ENCODE measurements around the gene IQSEC3. TPM values are rescaled to one million over a fixed set of nuclear protein-coding genes. Genes with fewer than 3 reads are reported as not detected.

The IQSEC3 gene
- total and polyA plus RNA-seq, 10 of the 15 experiments (the other 5 are each of a cell fraction or from before 2014, with no cell fraction given), result not detected

DNA sequence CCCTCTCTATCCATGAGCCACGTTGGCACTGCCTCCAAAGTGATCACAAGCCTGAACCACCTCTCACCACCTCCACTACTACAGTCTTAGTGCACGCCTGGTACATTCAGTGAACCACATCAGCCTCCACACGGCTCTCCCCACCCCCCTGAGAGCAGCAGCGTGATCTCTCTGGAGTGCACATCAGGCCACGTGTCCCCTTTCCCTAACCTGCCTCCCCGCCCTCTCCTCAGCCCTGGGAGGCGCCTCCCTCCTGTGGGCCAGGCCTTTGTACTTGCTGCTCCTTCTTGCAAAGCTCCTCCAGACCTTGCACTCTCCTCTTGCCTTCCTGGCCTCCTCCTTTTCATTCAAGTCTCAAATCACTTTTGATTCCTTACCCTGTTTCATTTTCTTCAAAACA is 97.6 kb downstream of the IQSEC3 start (continued):
- no peak for TF ChIP-seq ETV6 (conservative IDR thresholded peaks at IDR 0.05 in 1 of 2, IDR thresholded peaks at IDR 0.05 in 1 of 2; ENCODE audit: borderline replicate concordance in 1 of 2, low read depth in 1 of 2)

DNA sequence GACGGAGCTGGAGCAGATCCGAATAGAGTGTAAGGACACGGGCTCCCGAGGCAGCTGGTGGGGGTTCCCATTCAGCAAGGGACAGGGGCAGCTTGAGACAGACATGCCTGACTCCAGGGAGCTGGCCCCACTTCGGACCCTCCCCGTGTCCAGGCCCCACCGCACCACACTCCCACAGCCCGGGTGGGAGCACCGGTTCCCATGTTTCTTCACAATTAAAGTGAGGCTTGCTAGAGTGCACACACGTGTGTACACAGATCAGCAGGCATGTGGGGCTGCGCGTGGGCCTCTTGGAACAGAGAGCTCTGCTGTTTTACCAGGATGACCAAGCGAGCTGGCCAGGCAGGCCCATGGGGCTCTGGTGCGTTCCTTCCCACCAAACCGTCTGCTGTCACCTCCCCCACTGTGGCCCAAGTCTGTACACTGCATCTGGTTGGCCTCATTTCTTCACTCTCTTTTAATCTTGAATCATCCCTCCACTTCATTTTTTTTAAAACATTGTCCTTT is 99.3 kb downstream of the IQSEC3 start:
- Histone ChIP-seq H3K36me3 (ENCODE audit: control insufficient read depth in 2 of 2, insufficient read depth in 2 of 2, low read length in 1 of 2) (no peaks in the 10 kb centered on the region), H3K4me1 (ENCODE audit: control insufficient read depth, insufficient read depth, low read length) (peaks cover 8% of the 10 kb centered on the region), H3K27me3 (replicated peaks in 1 of 2; ENCODE audit: control insufficient read depth in 2 of 2, insufficient read depth in 2 of 2, low read length in 1 of 2) (no peaks in the 10 kb centered on the region; a peak in 2 of 4 replicates), H4K20me1 (ENCODE audit: control insufficient read depth, insufficient read depth) (no peaks in the 10 kb centered on the region), H2AFZ (ENCODE audit: control insufficient read depth, low read depth, low read length) (no peak overlapping the region), H3K4me2 (ENCODE audit: control insufficient read depth, insufficient read depth) (no peak overlapping the region), H3K79me2 (ENCODE audit: control insufficient read depth, insufficient read depth, low read length) (no peaks in the 10 kb centered on the region), H3K9me3 (replicated peaks; ENCODE audit: control insufficient read depth, insufficient read depth, low read length) (no peaks in the 10 kb centered on the region), H3K27ac (ENCODE audit: control insufficient read depth, insufficient read depth) (no peak overlapping the region), H3K9ac (ENCODE audit: control insufficient read depth, insufficient read depth, low read length) (no peak overlapping the region), H3K4me3 (no peak overlapping the region)
- TF ChIP-seq CBFB (IDR thresholded peaks at IDR 0.05; ENCODE audit: low read depth), result no peak
- 62% methylated on average over 12 of the region's 15 CpGs for WGBS (ENCODE audit: insufficient coverage, insufficient replicate concordance, low lambda C conversion rate, missing lambda C conversion rate)
- CTCF ChIA-PET, result interaction anchor here (2.6 kb wide), 1 partner anchor 13 kb away, joined by 6 read pairs; no protein-coding TSS in a partner anchor
- POLR2A ChIA-PET, result no interaction called here
- FAIRE-seq, result no peak
- DNase-seq (ENCODE audit: low read depth, low spot score), result no peak
- RAD21 ChIA-PET (ENCODE audit: unreplicated experiment), result no interaction called here
- in situ Hi-C loops (cut with MboI), result no loop called here
- no peak for ATAC-seq
- no TSS peak for BruUV-seq (replicated peaks)
- intact Hi-C loops (cut with micrococcal nuclease; ENCODE audit: unreplicated experiment), result no loop called here
- SMC1A ChIA-PET (ENCODE audit: uncharacterized antibody, unreplicated experiment), result no interaction called here

DNA sequence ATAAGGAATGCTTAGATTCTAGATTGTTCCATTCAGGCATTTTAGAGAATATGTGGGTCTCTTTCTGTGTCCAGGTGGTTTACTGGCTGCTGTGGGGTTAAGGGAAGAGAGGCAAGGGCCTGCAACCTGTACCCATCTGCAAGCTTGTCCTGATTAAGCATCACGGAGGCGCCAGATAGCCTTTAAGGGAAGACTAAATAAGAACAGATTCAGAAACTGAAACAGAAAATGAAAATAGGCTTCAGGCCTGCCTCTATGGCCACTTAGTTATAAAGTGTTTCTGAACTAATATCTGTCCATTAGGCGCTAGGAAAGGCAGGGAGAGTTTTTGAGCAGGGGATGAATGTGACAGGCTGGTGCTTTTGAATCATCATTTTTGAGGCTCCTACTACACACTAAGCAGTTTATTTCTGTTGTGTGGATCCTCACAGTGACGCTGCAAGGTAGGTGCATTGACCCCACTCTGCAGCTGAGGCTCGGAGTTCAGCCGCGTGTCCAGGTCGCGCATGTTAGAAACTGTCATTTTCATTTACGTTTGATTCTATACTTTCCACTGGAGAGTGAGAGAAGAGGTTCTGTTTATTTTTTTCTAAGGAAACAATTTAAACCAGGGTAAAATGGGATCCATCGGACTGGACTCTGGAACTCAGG is 100.0 kb downstream of the IQSEC3 start:
- Histone ChIP-seq H4K20me1 (ENCODE audit: control insufficient read depth, insufficient read depth) (no peaks in the 10 kb centered on the region), H3K36me3 (ENCODE audit: control insufficient read depth in 2 of 2, insufficient read depth in 2 of 2, low read length in 1 of 2) (no peaks in the 10 kb centered on the region), H3K4me2 (ENCODE audit: control insufficient read depth, insufficient read depth) (no peak overlapping the region), H3K27ac (ENCODE audit: control insufficient read depth, insufficient read depth) (no peak overlapping the region), H3K79me2 (ENCODE audit: control insufficient read depth, insufficient read depth, low read length) (no peaks in the 10 kb centered on the region), H3K9me3 (replicated peaks; ENCODE audit: control insufficient read depth, insufficient read depth, low read length) (no peaks in the 10 kb centered on the region), H3K9ac (ENCODE audit: control insufficient read depth, insufficient read depth, low read length) (no peak overlapping the region), H2AFZ (ENCODE audit: control insufficient read depth, low read depth, low read length) (peak overlapping the region; percentile 7; the same call in 1 of the 2 replicates), H3K27me3 (replicated peaks in 1 of 2; ENCODE audit: control insufficient read depth in 2 of 2, insufficient read depth in 2 of 2, low read length in 1 of 2) (no peaks in the 10 kb centered on the region; a peak in 2 of 4 replicates), H3K4me1 (ENCODE audit: control insufficient read depth, insufficient read depth, low read length) (peaks cover 8% of the 10 kb centered on the region), H3K4me3 (no peak overlapping the region)
- FAIRE-seq (no peak), ATAC-seq (peak; percentile 68), DNase-seq (ENCODE audit: low read depth, low spot score) (no peak)
- ChIA-PET RAD21 (ENCODE audit: unreplicated experiment) (no interaction called here), CTCF (interaction anchor here (2.6 kb wide), 1 partner anchor 14 kb away, joined by 6 read pairs; no protein-coding TSS in a partner anchor), SMC1A (ENCODE audit: uncharacterized antibody, unreplicated experiment) (no interaction called here), POLR2A (no interaction called here)
- 72% methylated on average over 11 of the region's 11 CpGs for WGBS (ENCODE audit: insufficient coverage, insufficient replicate concordance, low lambda C conversion rate, missing lambda C conversion rate)
- BruUV-seq (replicated peaks), result no TSS peak
- in situ Hi-C loops (cut with MboI), result no loop called here
- TF ChIP-seq RFX5 (IDR thresholded peaks at IDR 0.05; ENCODE audit: low read depth, low read length), result no peak
- peak; percentile 21; the same call in 1 of the 2 replicates for TF ChIP-seq RAD21 (IDR thresholded peaks at IDR 0.05; ENCODE audit: insufficient read depth, low read depth, low read length)
- intact Hi-C loops (cut with micrococcal nuclease; ENCODE audit: unreplicated experiment), result no loop called here
